ENCODE results near the gene IL10.
"Not testable (repeated sequence)": the region's sequence is repeated elsewhere in the genome, so short reads cannot be mapped to it uniquely, and the experiment has no call there.

Gene IL10

DNA sequence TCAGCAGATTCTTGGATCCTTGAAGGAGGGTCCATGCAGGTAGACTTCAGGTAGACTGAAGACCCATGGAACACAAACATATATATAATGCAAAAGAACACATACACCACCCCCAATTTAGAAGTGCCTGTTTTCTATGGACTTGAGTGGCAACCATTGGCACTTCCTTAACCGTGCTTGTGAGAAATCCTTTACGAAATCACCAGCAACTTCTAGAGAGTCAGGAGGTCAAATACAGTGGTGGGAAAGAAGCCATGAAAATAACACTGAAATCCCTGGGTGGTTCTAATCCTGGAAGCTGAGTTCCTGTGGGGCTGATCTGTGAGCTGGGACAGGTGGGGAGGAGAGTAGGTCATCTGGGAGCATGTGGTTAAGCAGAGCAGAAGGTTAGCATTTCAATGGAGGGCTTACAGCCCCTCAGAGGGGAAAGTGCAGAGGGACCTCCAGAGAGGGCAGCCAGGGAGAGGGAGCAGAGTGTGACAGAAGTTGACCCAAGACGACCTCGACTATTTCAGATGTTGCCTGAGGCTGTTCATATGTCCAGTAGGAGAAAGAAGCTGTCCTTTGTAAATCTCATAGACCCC lies 13.0 kb upstream of the IL10 start:
- no peaks in the 10 kb centered on the region for H3K36me3 ChIP-seq (replicated peaks)
- H3K27me3 ChIP-seq (replicated peaks), result peaks cover 6% of the 10 kb centered on the region
- in situ Hi-C loops (cut with HindIII; ENCODE audit: low pct_ligation_motif_present, low sequenced_read_pairs), result no loop called here
- H3K4me3 ChIP-seq (ENCODE audit: low read depth, low read length), result no peak overlapping the region
- no peak for DNase-seq
- no peak overlapping the region for H3K27ac ChIP-seq
- TF ChIP-seq CTCF (IDR thresholded peaks at IDR 0.05; ENCODE audit: low read depth, low read length, missing control alignments), result no peak

GRCh38 chr1:206784471-206784903 lies 12.2 kb upstream of the IL10 start:
- Histone ChIP-seq H3K36me3 (replicated peaks) (no peaks in the 10 kb centered on the region), H3K4me3 (ENCODE audit: low read depth, low read length) (no peak overlapping the region), H3K27me3 (replicated peaks) (peaks cover 6% of the 10 kb centered on the region), H3K27ac (no peak overlapping the region)
- no peak for DNase-seq
- in situ Hi-C loops (cut with HindIII; ENCODE audit: low pct_ligation_motif_present, low sequenced_read_pairs), result no loop called here
- no peak for TF ChIP-seq CTCF (IDR thresholded peaks at IDR 0.05; ENCODE audit: low read depth, low read length, missing control alignments)

- H3K36me3 ChIP-seq (replicated peaks), result no peaks in the 10 kb centered on the region
- peaks cover 6% of the 10 kb centered on the region for H3K27me3 ChIP-seq (replicated peaks)
- H3K27ac ChIP-seq, result no peak overlapping the region
- TF ChIP-seq CTCF (IDR thresholded peaks at IDR 0.05; ENCODE audit: low read depth, low read length, missing control alignments), result no peak
- in situ Hi-C loops (cut with HindIII; ENCODE audit: low pct_ligation_motif_present, low sequenced_read_pairs), result no loop called here
- DNase-seq, result no peak
- H3K4me3 ChIP-seq (ENCODE audit: low read depth, low read length), result no peak overlapping the region
Observed at GRCh38 chr1:206783506-206783905, 11.2 kb upstream of the IL10 start.

DNA sequence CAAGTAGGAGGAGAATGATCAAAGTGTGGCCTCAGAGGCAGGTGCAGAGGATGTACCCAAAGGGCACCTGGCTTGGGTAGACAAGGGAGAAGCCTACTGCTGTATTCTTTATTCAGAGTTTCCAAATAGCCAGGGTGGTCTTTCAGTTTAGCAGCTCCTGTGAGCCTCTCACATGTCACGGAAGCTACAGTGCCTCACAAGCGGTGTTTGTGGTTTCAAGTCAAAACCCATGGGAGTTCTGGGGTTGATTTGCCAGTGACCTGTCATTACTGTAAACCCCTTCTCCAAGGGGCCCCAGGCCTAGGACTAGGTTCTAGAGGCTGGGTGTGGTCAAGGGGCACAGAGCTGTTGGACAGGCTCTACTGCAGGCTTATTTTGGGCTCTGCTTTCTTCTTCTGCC lies 10.2 kb upstream of the IL10 start:
- Histone ChIP-seq H3K27me3 (replicated peaks) (peaks cover 9% of the 10 kb centered on the region), H3K4me3 (ENCODE audit: low read depth, low read length) (no peak overlapping the region), H3K27ac (no peak overlapping the region), H3K36me3 (replicated peaks) (no peaks in the 10 kb centered on the region)
- DNase-seq, result no peak
- TF ChIP-seq CTCF (IDR thresholded peaks at IDR 0.05; ENCODE audit: low read depth, low read length, missing control alignments), result no peak
- in situ Hi-C loops (cut with HindIII; ENCODE audit: low pct_ligation_motif_present, low sequenced_read_pairs), result no loop called here

DNA sequence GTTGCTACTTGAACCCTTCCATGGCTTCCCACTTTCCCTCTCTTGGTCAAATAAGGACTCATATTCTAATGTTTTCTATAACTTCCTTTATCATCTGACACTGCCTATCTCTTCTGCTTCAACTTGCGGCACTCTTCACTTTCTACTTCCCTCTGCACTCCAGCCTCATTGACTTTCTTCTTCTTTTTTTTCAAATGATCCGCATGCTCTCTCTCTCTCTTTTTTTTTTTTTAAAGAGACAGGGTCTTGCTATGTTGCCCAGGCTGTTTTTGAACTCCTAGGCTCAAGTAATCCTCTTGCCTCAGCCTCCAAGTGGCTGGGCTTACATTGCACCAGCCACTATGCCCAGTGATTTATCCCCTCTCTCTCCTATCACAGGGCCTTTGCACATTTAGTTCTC lies 7.3 kb upstream of the IL10 start:
- H3K27me3 ChIP-seq (replicated peaks), result peaks cover 16% of the 10 kb centered on the region
- no peaks in the 10 kb centered on the region for H3K36me3 ChIP-seq (replicated peaks)
- no peak overlapping the region for H3K27ac ChIP-seq
- in situ Hi-C loops (cut with HindIII; ENCODE audit: low pct_ligation_motif_present, low sequenced_read_pairs), result no loop called here
- no peak for TF ChIP-seq CTCF (IDR thresholded peaks at IDR 0.05; ENCODE audit: low read depth, low read length, missing control alignments)
- DNase-seq, result no peak
- no peak overlapping the region for H3K4me3 ChIP-seq (ENCODE audit: low read depth, low read length)

DNA sequence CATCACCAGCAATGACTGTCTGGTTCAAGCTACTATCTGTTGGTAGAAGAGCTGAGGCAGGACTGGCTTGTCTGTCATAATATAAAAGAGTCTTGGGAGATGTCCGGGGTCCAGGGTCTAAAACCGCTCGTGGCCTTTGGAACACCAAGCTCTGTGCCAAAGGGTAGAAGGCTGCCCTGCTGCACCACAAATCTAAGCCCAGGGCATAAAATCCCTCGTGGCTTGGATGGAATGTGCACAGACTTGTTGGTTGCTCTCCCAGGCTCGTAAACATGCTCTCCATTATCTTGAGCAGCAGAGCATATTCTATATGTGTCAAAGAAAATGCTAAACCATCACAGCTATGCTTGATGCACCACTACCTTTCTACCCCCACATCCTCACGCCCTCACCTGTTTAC lies 6.6 kb upstream of the IL10 start:
- H3K27ac ChIP-seq; in situ Hi-C loops (cut with HindIII; ENCODE audit: low pct_ligation_motif_present, low sequenced_read_pairs); H3K36me3 ChIP-seq (replicated peaks); DNase-seq; H3K4me3 ChIP-seq (ENCODE audit: low read depth, low read length): not testable (repeated sequence)
- peaks cover 22% of the 10 kb centered on the region for H3K27me3 ChIP-seq (replicated peaks)
